Psoas muscle (tissue), 8 donors: ENCODE results near the gene TNC. TPM values are rescaled to one million over a fixed set of nuclear protein-coding genes. Genes with fewer than 3 reads are reported as not detected.

ENCODE experiments used
- ATAC-seq, 4 donors: fragments of 200-7000 bp; cut with Tn5 transposase; one replicate each; pipeline ENCODE4 v1.9.1; 2020; ENCODE audit warnings: moderate library complexity in 3 of 4, mild to moderate bottlenecking in 2 of 4
- DNase-seq, 2 donors: peaks; one replicate each; pipeline ENCODE4 v3.0.0-alpha.2; 2020
- H3K27ac ChIP-seq: fragments of 200-600 bp; one replicate; pipeline ENCODE4 v1.8.0; 2022
- H3K27me3 ChIP-seq, 3 donors: fragments of 200-600 bp in 1 of 3; one replicate each; pipeline versions ENCODE4 v1.6.1 to v1.8.0; 2013 to 2022; ENCODE audit warnings: low read length in 2 of 3, mild to moderate bottlenecking in 2 of 3, moderate library complexity in 1 of 3; ENCODE audit not compliant: insufficient read depth in 3 of 3
- H3K36me3 ChIP-seq, 2 donors: fragments of 200-600 bp in 1 of 2; one replicate each; pipeline versions ENCODE4 v1.6.1 to v1.8.0; 2013 to 2022; ENCODE audit warnings: low read depth in 1 of 2, mild to moderate bottlenecking in 1 of 2, moderate library complexity in 1 of 2; ENCODE audit not compliant: insufficient read depth in 1 of 2
- H3K4me1 ChIP-seq: fragments of 200-600 bp; one replicate; pipeline ENCODE4 v1.8.0; 2022
- H3K4me3 ChIP-seq: fragments of 200-600 bp; one replicate; pipeline ENCODE4 v1.8.0; 2022; ENCODE audit warnings: mild to moderate bottlenecking
- H3K9me3 ChIP-seq: fragments of 200-600 bp; one replicate; pipeline ENCODE4 v1.8.0; 2022
- WGBS, 3 donors: extraction: QIAGEN DNeasy Blood & Tissue Kit; methylation state at CpG; one replicate each; pipeline versions ENCODE4 v1.1.6 to v1.1.7; 2013; 5-methylcytosine and 5-hydroxymethylcytosine counted together
- intact Hi-C, 2 donors: fragments of 100-400 bp; cut with DNase I; formaldehyde crosslinking; loops; one replicate each; pipeline versions ENCODE4 v1.11.0 to v1.14.2; 2022
- polyA plus RNA-seq, 3 donors: library from polyadenylated mRNA; stranded (reverse); fragments of 200-250 nt; gene quantifications; one replicate each; pipeline ENCODE4 v1.2.3, GENCODE V29; 2013
- total RNA-seq, 4 donors: library from RNA; stranded (reverse); fragmentation: NEBNext Ultra II Directional in 2 of 4; extraction: Animal tissue kit (Norgen Biotek cat#: 25700) in 2 of 4; gene quantifications; one replicate each; pipeline versions ENCODE4 v1.2.1 to v1.2.4, GENCODE V29; 2021 to 2023
- TF ChIP-seq, protein P1 (sequence below): fragments of 200-600 bp; IDR thresholded peaks from one replicate; pipeline ENCODE4 v1.8.0; 2022; ENCODE audit warnings: antibody characterized with exemption
- donor health status: healthy with polysubstance abuse.
- donor health status: DM: no; HTN: no; CAD: no; lungs with moderate emphysema.
- donor health status: Bipolar disorder and iron deficiency.
- donor health status: healthy.
- donor health status: DM: yes; HTN: yes; CAD: no.
- donor health status: DM: no; HTN: no; CAD: no.
- donor health status: DM: no; HTN: no; CAD: no.
- donor health status: DM: yes; HTN: yes; CAD: no.

Gene TNC
- total and polyA plus RNA-seq, 7 donors: 1.0 to 94.7 (median 2.8) TPM

DNA sequence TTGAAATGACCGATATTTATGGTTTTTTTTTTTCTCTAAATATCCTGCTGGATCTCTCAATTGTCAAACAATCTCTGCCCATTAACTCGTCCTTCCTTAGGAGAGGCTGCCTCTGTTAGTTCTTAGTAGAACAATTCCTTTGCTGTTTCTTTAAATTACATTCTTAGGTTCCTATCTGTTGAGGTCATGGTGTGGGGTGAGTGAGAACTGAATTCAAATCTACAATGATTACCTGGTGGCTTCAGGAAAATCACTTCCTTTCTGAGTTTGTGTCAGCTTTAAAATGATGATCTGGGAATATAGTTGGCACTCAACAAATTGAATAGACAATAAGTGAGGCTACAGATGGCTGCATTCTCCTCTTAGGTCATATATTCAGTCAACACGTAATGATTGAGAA is 105.5 kb downstream of the TNC start:
- no peaks in the 10 kb centered on the region for H3K4me1 ChIP-seq
- no peaks in the 10 kb centered on the region for H3K36me3 ChIP-seq
- H3K27me3 ChIP-seq: peaks cover 0 to 10% (median 0%) of the 10 kb centered on the region in 3 donors
- no peaks in the 10 kb centered on the region for H3K9me3 ChIP-seq
- H3K27ac ChIP-seq: no peak overlapping the region
- TF ChIP-seq, protein P1, sequence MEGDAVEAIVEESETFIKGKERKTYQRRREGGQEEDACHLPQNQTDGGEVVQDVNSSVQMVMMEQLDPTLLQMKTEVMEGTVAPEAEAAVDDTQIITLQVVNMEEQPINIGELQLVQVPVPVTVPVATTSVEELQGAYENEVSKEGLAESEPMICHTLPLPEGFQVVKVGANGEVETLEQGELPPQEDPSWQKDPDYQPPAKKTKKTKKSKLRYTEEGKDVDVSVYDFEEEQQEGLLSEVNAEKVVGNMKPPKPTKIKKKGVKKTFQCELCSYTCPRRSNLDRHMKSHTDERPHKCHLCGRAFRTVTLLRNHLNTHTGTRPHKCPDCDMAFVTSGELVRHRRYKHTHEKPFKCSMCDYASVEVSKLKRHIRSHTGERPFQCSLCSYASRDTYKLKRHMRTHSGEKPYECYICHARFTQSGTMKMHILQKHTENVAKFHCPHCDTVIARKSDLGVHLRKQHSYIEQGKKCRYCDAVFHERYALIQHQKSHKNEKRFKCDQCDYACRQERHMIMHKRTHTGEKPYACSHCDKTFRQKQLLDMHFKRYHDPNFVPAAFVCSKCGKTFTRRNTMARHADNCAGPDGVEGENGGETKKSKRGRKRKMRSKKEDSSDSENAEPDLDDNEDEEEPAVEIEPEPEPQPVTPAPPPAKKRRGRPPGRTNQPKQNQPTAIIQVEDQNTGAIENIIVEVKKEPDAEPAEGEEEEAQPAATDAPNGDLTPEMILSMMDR: no peak
- intact Hi-C loops: loop anchor here (5.0 to 10.0 kb wide), 7 partner anchors 100 to 605 kb away; partner anchors contain the start of gene TEX48 (in 2 of the 2)
- no peak overlapping the region for H3K4me3 ChIP-seq
- WGBS, 3 donors: 81 to 88% (median 88%) methylated on average over 3 of the region's 3 CpGs
- no peak for ATAC-seq
- no peak for DNase-seq

DNA sequence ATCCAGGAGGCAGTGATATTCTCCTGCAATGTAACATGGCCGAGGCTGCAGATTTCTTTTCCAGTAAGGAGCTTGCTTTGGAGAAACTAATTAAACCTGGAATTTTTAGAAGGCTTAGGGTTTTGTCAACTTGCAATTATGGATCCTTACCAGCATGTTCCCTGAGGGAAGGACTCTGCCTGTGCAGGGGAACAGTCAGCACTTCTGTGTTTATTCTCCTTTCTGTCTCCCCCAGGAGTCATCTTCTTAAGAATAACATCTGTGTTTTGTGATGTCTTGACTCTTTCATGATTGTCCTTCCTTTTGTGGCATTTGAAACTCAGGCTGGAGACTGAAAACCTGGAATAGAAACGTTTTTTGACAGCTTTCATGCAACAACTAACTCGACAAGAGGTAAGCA is 107.1 kb downstream of the TNC start:
- H3K4me3 ChIP-seq: no peak overlapping the region
- H3K27me3 ChIP-seq: peaks cover 0 to 10% (median 0%) of the 10 kb centered on the region in 3 donors
- intact Hi-C loops: loop anchor here (5.0 to 10.0 kb wide), 7 partner anchors 99 to 604 kb away; partner anchors contain the start of gene TEX48 (in 2 of the 2)
- no peak for ATAC-seq
- no peak for DNase-seq
- no peaks in the 10 kb centered on the region for H3K36me3 ChIP-seq
- WGBS, 3 donors: 40 to 50% (median 41%) methylated on average over 3 of the region's 3 CpGs
- H3K27ac ChIP-seq: no peak overlapping the region
- H3K9me3 ChIP-seq: no peaks in the 10 kb centered on the region
- H3K4me1 ChIP-seq: no peaks in the 10 kb centered on the region
- TF ChIP-seq, protein P1: no peak

DNA sequence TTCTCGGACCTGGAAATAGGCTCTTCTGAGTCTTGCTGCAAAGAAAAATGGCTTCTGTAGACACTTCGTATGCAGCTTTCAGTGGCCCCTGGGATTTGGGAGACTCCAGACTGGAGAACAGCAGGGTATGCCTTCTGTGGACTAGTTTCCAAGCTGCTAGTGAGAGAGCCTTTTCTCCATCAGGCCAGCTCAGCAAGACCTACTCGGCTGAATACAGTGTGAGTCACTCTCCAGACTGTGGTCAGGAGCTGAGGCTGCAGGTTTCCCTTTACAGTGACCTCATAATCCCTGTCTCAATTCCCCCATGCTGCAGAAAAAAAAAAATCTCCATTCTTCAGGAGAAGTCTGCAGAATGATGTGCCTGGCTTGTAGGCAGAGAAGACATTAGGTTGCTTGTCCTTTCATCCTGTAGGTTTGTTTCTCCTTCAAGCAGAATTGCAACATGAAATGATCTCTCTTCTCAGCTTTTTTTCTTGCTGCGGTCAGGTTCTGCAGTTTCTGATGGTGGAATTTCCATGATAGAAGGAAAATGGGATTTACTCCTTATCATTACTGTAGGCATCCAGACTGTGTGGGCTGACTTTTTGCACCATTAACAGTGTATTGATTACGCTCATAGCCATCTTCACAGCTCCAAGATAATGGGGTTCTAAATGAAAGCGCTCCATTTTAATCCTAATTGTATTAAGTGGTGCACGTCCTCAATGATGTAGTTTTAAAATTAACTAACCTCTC is 109.3 kb downstream of the TNC start:
- TF ChIP-seq, protein P1: no peak
- Histone ChIP-seq H3K36me3 (no peaks in the 10 kb centered on the region), H3K4me1 (no peaks in the 10 kb centered on the region), H3K4me3 (no peak overlapping the region), H3K9me3 (no peaks in the 10 kb centered on the region), H3K27me3 (peaks cover 0 to 10% (median 0%) of the 10 kb centered on the region in 3 donors), H3K27ac (no peak overlapping the region)
- WGBS, 3 donors: 68 to 84% (median 80%) methylated on average over 7 of the region's 7 CpGs
- intact Hi-C loops: no loop called here
- DNase-seq: no peak
- ATAC-seq: no peak

DNA sequence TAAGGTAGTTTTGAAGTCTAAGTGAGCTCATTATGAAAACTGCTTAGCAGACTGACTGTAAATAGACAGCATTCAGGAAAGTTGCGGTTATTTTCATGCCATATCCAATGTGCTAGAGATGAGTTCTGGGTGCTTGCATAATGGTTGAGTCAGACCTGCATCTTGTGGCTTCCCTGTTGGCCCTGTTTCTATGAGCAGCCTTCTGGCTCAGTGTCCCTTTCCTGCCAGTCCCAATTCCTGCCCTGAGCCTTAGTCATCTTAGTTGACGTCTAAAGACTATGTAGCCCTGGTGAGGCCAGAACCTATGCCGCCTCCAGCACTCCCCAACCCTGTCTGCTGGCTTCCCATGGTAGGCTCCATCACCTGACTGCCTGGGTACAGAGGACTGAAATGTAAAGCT is 111.3 kb downstream of the TNC start:
- DNase-seq (no peak), ATAC-seq (no peak)
- H3K4me1 ChIP-seq: no peaks in the 10 kb centered on the region
- H3K9me3 ChIP-seq: no peaks in the 10 kb centered on the region
- TF ChIP-seq, protein P1: no peak
- no peak overlapping the region for H3K4me3 ChIP-seq
- H3K27me3 ChIP-seq: peaks cover 0 to 5% (median 0%) of the 10 kb centered on the region in 3 donors
- H3K27ac ChIP-seq: no peak overlapping the region
- WGBS, 3 donors: 82 to 95% (median 86%) methylated on average over 3 of the region's 3 CpGs
- no peaks in the 10 kb centered on the region for H3K36me3 ChIP-seq
- intact Hi-C loops: no loop called here
